PC-9 (cell line): ENCODE data around the gene CIAO3. TPM values are rescaled to one million over a fixed set of nuclear protein-coding genes. Genes with fewer than 3 reads are reported as not detected.

Source experiments
- BruUV-seq: library from RNA; stranded (reverse); fragments of 400-500 nt; replicated peaks from 2 replicates; lab custom pipeline; 2021; lab: Mats Ljungman, UMichigan
- CTCF ChIA-PET: fragments of 300-600 bp; sonication (Branson Sonifier 250); formaldehyde crosslinking; loops from one replicate; lab custom pipeline; 2022; ENCODE audit warnings: antibody characterized with exemption; lab: Charles Lee
- POLR2A ChIA-PET: fragments of 300-600 bp; sonication (Branson Sonifier 250); formaldehyde crosslinking; loops from one replicate; lab custom pipeline; 2022; ENCODE audit warnings: antibody characterized with exemption; ENCODE audit not compliant: unreplicated experiment; lab: Charles Lee
- DNase-seq, 2 experiments: peaks; one replicate each; pipeline versions ENCODE4 v3.0.0 to v3.0.0-alpha.2; 2015 to 2022; ENCODE audit warnings: mixed read lengths in 1 of 2
- H2AFZ ChIP-seq: fragments of 200-600 bp; sonication (generic); 2 replicates; pipeline ENCODE4 v1.8.1; 2017; ENCODE audit warnings: antibody characterized with exemption
- H3F3A ChIP-seq: fragments of 200-600 bp; sonication (generic); 2 replicates; pipeline ENCODE4 v1.8.1; 2017; ENCODE audit warnings: antibody characterized with exemption, mild to moderate bottlenecking, low read depth; ENCODE audit not compliant: insufficient read depth
- H3K27ac ChIP-seq: fragments of 200-600 bp; sonication (generic); 2 replicates; pipeline ENCODE4 v1.6.1; 2016; ENCODE audit warnings: mixed run types
- H3K27me3 ChIP-seq: fragments of 200-600 bp; sonication (generic); 2 replicates; pipeline ENCODE4 v1.6.1; 2016; ENCODE audit warnings: low read depth, mixed run types; ENCODE audit not compliant: insufficient read depth
- H3K36me3 ChIP-seq: fragments of 200-600 bp; sonication (generic); 2 replicates; pipeline ENCODE4 v1.6.1; 2016; ENCODE audit warnings: low read depth, mixed run types
- H3K4me1 ChIP-seq: fragments of 200-600 bp; sonication (generic); replicated peaks from 2 replicates; pipeline ENCODE4 v1.6.1; 2016; ENCODE audit warnings: mixed run types; ENCODE audit not compliant: insufficient read depth
- H3K4me2 ChIP-seq: fragments of 200-600 bp; sonication (generic); 2 replicates; pipeline ENCODE4 v1.6.1; 2017; ENCODE audit warnings: mixed run types
- H3K4me3 ChIP-seq: fragments of 200-600 bp; sonication (generic); 2 replicates; pipeline ENCODE4 v1.6.1; 2016; ENCODE audit warnings: mixed run types
- H3K79me2 ChIP-seq: fragments of 200-600 bp; sonication (generic); 2 replicates; pipeline ENCODE4 v1.6.1; 2017; ENCODE audit warnings: low read depth, mixed run types
- H3K9me2 ChIP-seq: fragments of 200-600 bp; sonication (generic); 2 replicates; pipeline ENCODE4 v1.8.1; 2017; ENCODE audit warnings: mild to moderate bottlenecking; ENCODE audit not compliant: insufficient read depth
- H3K9me3 ChIP-seq: fragments of 200-600 bp; sonication (generic); 2 replicates; pipeline ENCODE4 v1.8.1; 2016; ENCODE audit warnings: low read depth; ENCODE audit not compliant: insufficient read depth
- H4K20me1 ChIP-seq: fragments of 200-600 bp; sonication (generic); 2 replicates; pipeline ENCODE4 v1.8.1; 2017; ENCODE audit not compliant: insufficient read depth
- EZH2 ChIP-seq: fragments of 200-600 bp; sonication (generic); IDR thresholded peaks from 2 replicates; pipeline ENCODE4 v1.8.0; 2017; ENCODE audit warnings: antibody characterized with exemption, low read depth
- intact Hi-C: fragments of 100-400 bp; cut with micrococcal nuclease; formaldehyde crosslinking; loops from one replicate; pipeline ENCODE4 v1.10.0; 2022; ENCODE audit not compliant: unreplicated experiment
- total RNA-seq: library from RNA; stranded (reverse); gene quantifications from 2 replicates; pipeline ENCODE4 v1.2.3, GENCODE V29; 2021
- TF ChIP-seq, protein P1 (sequence below): fragments of 200-600 bp; sonication (generic); conservative IDR thresholded peaks from 2 replicates; pipeline ENCODE4 v1.6.1; 2017; ENCODE audit warnings: mixed run types, antibody characterized with exemption, mild to moderate bottlenecking, moderate library complexity

Gene CIAO3
- total RNA-seq, 1 experiment from 2014 or later: 44.2 TPM

GRCh38 chr16:720990-721764, 19.6 kb downstream of the CIAO3 start, which contains the start of gene ANTKMT:
ANTKMT (plus strand) TSS chr16:721146; CDS start chr16:721275, 129 bp downstream.
- Histone ChIP-seq H3K79me2 (peaks cover 8% of the 10 kb centered on the region), H3K27me3 (no peaks in the 10 kb centered on the region), H3F3A (peaks cover 40% of the 10 kb centered on the region), H3K27ac (peak within 1 kb of the TSS; percentile 55), H3K9me3 (no peaks in the 10 kb centered on the region), H3K4me1 (peaks cover 31% of the 10 kb centered on the region), H2AFZ (peak within 1 kb of the TSS; percentile 75), H3K9me2 (no peaks in the 10 kb centered on the region), H3K4me2 (peak within 1 kb of the TSS; percentile 94), H3K4me3 (peak within 1 kb of the TSS; percentile 98), H4K20me1 (peaks cover 13% of the 10 kb centered on the region; the same call in 1 of the 2 replicates), H3K36me3 (no peaks in the 10 kb centered on the region)
- BruUV-seq: no TSS peak
- POLR2A ChIA-PET: interaction anchor here (0.6 to 1.0 kb wide), 5 partner anchors 39 to 67 kb away, joined by 3 to 9 read pairs (median 4); partner anchors contain the start of genes CHTF18, MSLN and RPUSD1
- TF ChIP-seq EZH2: no peak
- TF ChIP-seq, protein P1, sequence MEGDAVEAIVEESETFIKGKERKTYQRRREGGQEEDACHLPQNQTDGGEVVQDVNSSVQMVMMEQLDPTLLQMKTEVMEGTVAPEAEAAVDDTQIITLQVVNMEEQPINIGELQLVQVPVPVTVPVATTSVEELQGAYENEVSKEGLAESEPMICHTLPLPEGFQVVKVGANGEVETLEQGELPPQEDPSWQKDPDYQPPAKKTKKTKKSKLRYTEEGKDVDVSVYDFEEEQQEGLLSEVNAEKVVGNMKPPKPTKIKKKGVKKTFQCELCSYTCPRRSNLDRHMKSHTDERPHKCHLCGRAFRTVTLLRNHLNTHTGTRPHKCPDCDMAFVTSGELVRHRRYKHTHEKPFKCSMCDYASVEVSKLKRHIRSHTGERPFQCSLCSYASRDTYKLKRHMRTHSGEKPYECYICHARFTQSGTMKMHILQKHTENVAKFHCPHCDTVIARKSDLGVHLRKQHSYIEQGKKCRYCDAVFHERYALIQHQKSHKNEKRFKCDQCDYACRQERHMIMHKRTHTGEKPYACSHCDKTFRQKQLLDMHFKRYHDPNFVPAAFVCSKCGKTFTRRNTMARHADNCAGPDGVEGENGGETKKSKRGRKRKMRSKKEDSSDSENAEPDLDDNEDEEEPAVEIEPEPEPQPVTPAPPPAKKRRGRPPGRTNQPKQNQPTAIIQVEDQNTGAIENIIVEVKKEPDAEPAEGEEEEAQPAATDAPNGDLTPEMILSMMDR: no peak; the same call in 1 of the 2 replicates
- peak; percentile 73 to 95 for DNase-seq
- CTCF ChIA-PET: interaction anchor here (0.5 to 0.6 kb wide), 3 partner anchors 49 to 332 kb away, joined by 3 to 7 read pairs (median 7); no protein-coding TSS in a partner anchor
- intact Hi-C loops: loop anchor here (2.0 kb wide), 1 partner anchor 64 kb away; no protein-coding TSS in a partner anchor

DNA sequence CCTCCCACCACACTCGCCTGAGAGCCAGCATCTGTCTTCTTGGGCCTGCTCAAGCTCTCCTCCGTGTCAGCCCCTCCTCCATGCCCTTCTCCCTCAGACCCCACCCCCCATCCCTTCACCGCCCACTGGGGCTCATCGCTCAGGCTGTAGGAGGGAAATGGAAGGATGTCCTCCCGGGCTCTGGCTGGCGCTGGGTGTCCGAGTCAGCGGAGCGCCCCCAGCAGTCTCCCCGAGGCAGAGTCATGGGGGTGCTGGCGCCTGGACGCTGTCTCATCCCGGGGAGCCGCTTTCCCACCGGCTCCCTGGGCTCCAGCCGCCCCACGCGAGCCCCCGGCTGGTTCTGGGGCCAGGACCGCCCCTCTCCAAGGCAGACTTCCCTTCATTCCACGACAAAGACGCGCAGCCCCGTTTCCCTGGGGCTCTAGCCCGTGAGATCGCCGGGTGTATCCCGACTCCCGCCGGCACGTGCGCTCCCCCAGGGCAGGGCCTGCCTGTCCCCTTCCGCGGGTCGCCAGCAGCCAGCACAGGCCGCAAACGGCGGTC, 20.3 kb downstream of the CIAO3 start:
- H3K36me3 ChIP-seq: no peaks in the 10 kb centered on the region

More for the DNA sequence above, 20.3 kb downstream of the CIAO3 start:
- Histone ChIP-seq H3K9me2 (no peaks in the 10 kb centered on the region), H3K4me3 (peak overlapping the region; percentile 98), H2AFZ (peak overlapping the region; percentile 75), H3K79me2 (peaks cover 8% of the 10 kb centered on the region), H3F3A (peaks cover 36% of the 10 kb centered on the region), H3K27me3 (no peaks in the 10 kb centered on the region), H4K20me1 (peaks cover 12% of the 10 kb centered on the region; the same call in 1 of the 2 replicates), H3K4me2 (peak overlapping the region; percentile 94), H3K9me3 (no peaks in the 10 kb centered on the region), H3K27ac (peak overlapping the region; percentile 55), H3K4me1 (peaks cover 35% of the 10 kb centered on the region)
- POLR2A ChIA-PET: interaction anchor here (0.5 to 1.0 kb wide), 5 partner anchors 8 to 154 kb away, joined by 4 to 9 read pairs (median 5); partner anchors contain the start of genes CIAO3 and METTL26
- peak in 1 of 2 experiments; percentile 55 for DNase-seq
- CTCF ChIA-PET: interaction anchor here (0.5 to 0.6 kb wide), 3 partner anchors 40 to 350 kb away, joined by 3 to 11 read pairs (median 4); partner anchors contain the start of genes MRPL28 and STUB1
- no peak for TF ChIP-seq EZH2
- TF ChIP-seq, protein P1: peak; percentile 20; the same call in 1 of the 2 replicates
- TSS peak; percentile 36 for BruUV-seq
- intact Hi-C loops: loop anchor here (2.0 kb wide), 1 partner anchor 64 kb away; no protein-coding TSS in a partner anchor
